Smooth muscle cell (in vitro differentiated cells): ENCODE results near the gene RYR2. TPM values are rescaled to one million over a fixed set of nuclear protein-coding genes. Genes with fewer than 3 reads are reported as not detected.

Source experiments
- DNase-seq: peaks from one replicate; lab custom pipeline; 2025; ENCODE audit not compliant: unreplicated experiment; lab: John Stamatoyannopoulos, UW
- H2AFZ ChIP-seq: fragments of 200-600 bp; sonication (generic); 2 replicates; pipeline ENCODE4 v1.6.0; 2016; ENCODE audit warnings: antibody characterized with exemption, low read depth, mild to moderate bottlenecking
- H3F3A ChIP-seq: fragments of 200-600 bp; sonication (generic); 2 replicates; pipeline ENCODE4 v1.6.0; 2017; ENCODE audit warnings: antibody characterized with exemption, low read depth
- H3K27ac ChIP-seq: fragments of 200-600 bp; sonication (generic); 2 replicates; pipeline ENCODE4 v1.5.1; 2016; ENCODE audit warnings: low read depth, mild to moderate bottlenecking
- H3K27me3 ChIP-seq: fragments of 200-600 bp; sonication (generic); 2 replicates; pipeline ENCODE4 v1.6.1; 2016; ENCODE audit warnings: low read depth, mild to moderate bottlenecking
- H3K36me3 ChIP-seq: fragments of 200-600 bp; sonication (generic); 2 replicates; pipeline ENCODE4 v1.5.1; 2016; ENCODE audit warnings: low read depth
- H3K4me1 ChIP-seq: fragments of 200-600 bp; sonication (generic); 2 replicates; pipeline ENCODE4 v1.5.1; 2016; ENCODE audit warnings: low read depth
- H3K4me2 ChIP-seq: fragments of 200-600 bp; sonication (generic); 2 replicates; pipeline ENCODE4 v1.6.0; 2016; ENCODE audit warnings: mild to moderate bottlenecking
- H3K4me3 ChIP-seq: fragments of 200-600 bp; sonication (generic); 2 replicates; pipeline ENCODE4 v1.5.1; 2016; ENCODE audit warnings: mild to moderate bottlenecking
- H3K79me2 ChIP-seq: fragments of 200-600 bp; sonication (generic); 2 replicates; pipeline ENCODE4 v1.6.0; 2016; ENCODE audit warnings: low read depth, mild to moderate bottlenecking
- H3K9ac ChIP-seq: fragments of 200-600 bp; sonication (generic); 2 replicates; pipeline ENCODE4 v1.6.0; 2016; ENCODE audit warnings: low read depth
- H3K9me3 ChIP-seq: fragments of 200-600 bp; sonication (generic); replicated peaks from 2 replicates; pipeline ENCODE4 v1.5.1; 2016; ENCODE audit warnings: low read depth
- H4K20me1 ChIP-seq: fragments of 200-600 bp; sonication (generic); 2 replicates; pipeline ENCODE4 v1.6.0; 2016; ENCODE audit warnings: low read depth
- WGBS: methylation state at CpG from one replicate; pipeline ENCODE4 v1.1.7; 2016; ENCODE audit warnings: low lambda C conversion rate; 5-methylcytosine and 5-hydroxymethylcytosine counted together
- polyA plus RNA-seq: library from polyadenylated mRNA; unstranded; fragments of >200 nt; fragmentation: Nextera tagmentation; extraction: Ambion mirVana; gene quantifications from 2 replicates; pipeline ENCODE4 v1.2.1, GENCODE V29; 2016
- total RNA-seq: library from RNA; depleted of rRNA; stranded (reverse); fragments of >200 nt; gene quantifications from 2 replicates; pipeline ENCODE4 v1.2.3, GENCODE V29; 2014
- TF ChIP-seq, protein P1 (sequence below): fragments of 200-600 bp; sonication (generic); IDR thresholded peaks from 2 replicates; pipeline ENCODE4 v1.5.1; 2017; ENCODE audit warnings: borderline replicate concordance, mild to moderate bottlenecking, antibody characterized with exemption; ENCODE audit not compliant: insufficient read depth, poor library complexity, severe bottlenecking

RYR2 gene
- total and polyA plus RNA-seq, 2 experiments from 2014 or later, result 0.09 TPM; not detected in 1

DNA sequence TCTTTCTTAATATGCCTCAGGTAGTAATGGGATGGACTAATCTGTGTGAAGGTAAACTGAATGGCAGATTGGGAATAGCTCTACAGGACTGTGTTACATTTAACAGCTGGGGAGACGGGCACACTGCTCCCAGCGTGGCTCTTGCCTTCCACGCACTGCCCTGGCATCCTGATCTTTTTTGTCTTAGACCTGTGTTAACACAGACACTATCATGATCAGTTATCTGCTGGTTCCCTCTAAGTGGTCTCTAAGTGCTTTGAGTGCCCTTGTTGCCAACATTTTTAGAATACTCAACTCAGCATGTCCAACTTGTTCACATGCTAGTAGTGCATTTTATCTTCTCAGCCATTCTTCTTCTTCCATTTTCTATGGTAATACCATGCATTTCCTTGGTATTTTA lies 208.1 kb downstream of the RYR2 start:
- Histone ChIP-seq H3K4me2 (no peak overlapping the region), H3K27me3 (no peaks in the 10 kb centered on the region)

DNA sequence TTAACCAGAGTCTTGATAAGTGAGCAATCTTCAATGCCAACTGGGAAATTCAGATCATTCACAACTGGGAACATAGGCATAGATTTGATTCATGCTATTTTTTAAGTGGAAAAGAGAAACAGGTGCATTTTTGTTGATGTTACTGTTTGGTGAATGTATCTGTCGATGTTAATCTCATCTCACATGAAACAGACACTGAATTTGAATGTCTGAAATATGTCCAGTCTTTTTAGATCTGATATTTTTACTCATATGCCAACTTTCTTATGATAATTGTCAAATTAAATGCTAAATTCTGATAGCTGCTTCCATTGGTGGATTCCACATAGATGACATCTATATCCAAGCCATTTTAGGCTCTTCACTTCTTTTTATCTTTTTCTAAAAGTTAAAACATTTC lies 213.1 kb downstream of the RYR2 start:
- 80% methylated on average over 1 of the region's 1 CpG for whole genome bisulfite sequencing

More for the DNA sequence above, 208.1 kb downstream of the RYR2 start:
- H3K27ac ChIP-seq, result no peak overlapping the region
- no peak overlapping the region for H3K9ac ChIP-seq
- H2AFZ ChIP-seq, result no peak overlapping the region
- H3K79me2 ChIP-seq, result no peaks in the 10 kb centered on the region
- no peaks in the 10 kb centered on the region for H3K36me3 ChIP-seq
- H3K9me3 ChIP-seq, result no peaks in the 10 kb centered on the region
- no peaks in the 10 kb centered on the region for H3K4me1 ChIP-seq
- no peaks in the 10 kb centered on the region for H3F3A ChIP-seq
- WGBS, result 93% methylated on average over 3 of the region's 3 CpGs
- DNase-seq, result no peak
- H3K4me3 ChIP-seq, result no peak overlapping the region
- TF ChIP-seq, protein P1, sequence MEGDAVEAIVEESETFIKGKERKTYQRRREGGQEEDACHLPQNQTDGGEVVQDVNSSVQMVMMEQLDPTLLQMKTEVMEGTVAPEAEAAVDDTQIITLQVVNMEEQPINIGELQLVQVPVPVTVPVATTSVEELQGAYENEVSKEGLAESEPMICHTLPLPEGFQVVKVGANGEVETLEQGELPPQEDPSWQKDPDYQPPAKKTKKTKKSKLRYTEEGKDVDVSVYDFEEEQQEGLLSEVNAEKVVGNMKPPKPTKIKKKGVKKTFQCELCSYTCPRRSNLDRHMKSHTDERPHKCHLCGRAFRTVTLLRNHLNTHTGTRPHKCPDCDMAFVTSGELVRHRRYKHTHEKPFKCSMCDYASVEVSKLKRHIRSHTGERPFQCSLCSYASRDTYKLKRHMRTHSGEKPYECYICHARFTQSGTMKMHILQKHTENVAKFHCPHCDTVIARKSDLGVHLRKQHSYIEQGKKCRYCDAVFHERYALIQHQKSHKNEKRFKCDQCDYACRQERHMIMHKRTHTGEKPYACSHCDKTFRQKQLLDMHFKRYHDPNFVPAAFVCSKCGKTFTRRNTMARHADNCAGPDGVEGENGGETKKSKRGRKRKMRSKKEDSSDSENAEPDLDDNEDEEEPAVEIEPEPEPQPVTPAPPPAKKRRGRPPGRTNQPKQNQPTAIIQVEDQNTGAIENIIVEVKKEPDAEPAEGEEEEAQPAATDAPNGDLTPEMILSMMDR, result no peak
- H4K20me1 ChIP-seq, result no peaks in the 10 kb centered on the region

DNA sequence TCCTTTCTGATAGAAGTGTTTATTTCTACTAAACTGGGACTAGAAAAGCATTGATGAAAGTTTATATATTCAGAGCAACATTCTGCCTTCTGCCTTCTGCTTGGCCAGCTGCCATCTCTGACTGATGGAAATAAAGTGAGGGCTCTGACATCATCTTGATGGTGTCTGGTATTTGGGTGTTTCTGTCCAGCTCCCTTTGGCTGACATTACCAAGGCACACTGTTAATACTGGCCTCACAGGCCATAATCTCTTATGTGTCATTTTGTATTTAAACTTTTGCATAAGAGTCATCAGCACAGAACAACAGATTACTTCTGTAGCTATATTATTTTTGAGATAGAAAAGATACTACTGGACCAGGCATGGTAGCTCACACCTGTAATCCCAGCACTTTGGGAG lies 216.9 kb downstream of the RYR2 start:
- TF ChIP-seq, protein P1, result no peak
- Histone ChIP-seq H4K20me1 (no peaks in the 10 kb centered on the region), H3F3A (no peaks in the 10 kb centered on the region), H3K79me2 (no peaks in the 10 kb centered on the region), H3K9me3 (no peaks in the 10 kb centered on the region), H3K4me1 (no peaks in the 10 kb centered on the region), H2AFZ (no peak overlapping the region), H3K27ac (peak overlapping the region; percentile 57), H3K27me3 (no peaks in the 10 kb centered on the region), H3K4me2 (no peak overlapping the region), H3K9ac (no peak overlapping the region), H3K4me3 (no peak overlapping the region), H3K36me3 (no peaks in the 10 kb centered on the region)
- no peak for DNase-seq

More for the DNA sequence above, 213.1 kb downstream of the RYR2 start:
- H3K9me3 ChIP-seq, result no peaks in the 10 kb centered on the region
- no peak for DNase-seq
- H3K4me3 ChIP-seq, result no peak overlapping the region
- no peaks in the 10 kb centered on the region for H3K79me2 ChIP-seq
- H4K20me1 ChIP-seq, result no peaks in the 10 kb centered on the region
- no peaks in the 10 kb centered on the region for H3K27me3 ChIP-seq
- no peaks in the 10 kb centered on the region for H3K36me3 ChIP-seq
- H2AFZ ChIP-seq, result no peak overlapping the region
- H3K4me1 ChIP-seq, result no peaks in the 10 kb centered on the region
- H3K9ac ChIP-seq, result no peak overlapping the region
- TF ChIP-seq, protein P1, result no peak
- H3K4me2 ChIP-seq, result no peak overlapping the region
- no peaks in the 10 kb centered on the region for H3F3A ChIP-seq
- H3K27ac ChIP-seq, result no peak overlapping the region

DNA sequence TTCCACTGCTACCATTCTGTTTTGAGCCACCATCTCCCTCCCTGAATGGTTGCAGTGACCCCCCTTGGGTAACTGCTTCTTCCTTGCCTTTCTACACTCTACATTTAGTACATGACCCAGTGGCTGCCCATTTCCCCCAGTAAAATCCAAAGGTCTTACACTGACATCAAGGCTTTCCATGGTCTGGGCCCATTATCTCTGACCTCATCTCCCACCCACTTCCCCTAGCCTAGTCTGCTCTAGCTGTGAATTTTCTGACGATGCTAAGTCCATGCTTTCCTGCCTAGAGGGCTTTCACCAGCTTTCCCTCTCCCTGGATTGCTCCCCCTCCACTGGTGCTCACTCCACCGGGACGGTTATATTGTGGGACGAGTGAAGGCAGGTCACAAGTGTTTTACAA lies 219.2 kb downstream of the RYR2 start:
- WGBS, result 72% methylated on average over 4 of the region's 4 CpGs
- TF ChIP-seq, protein P1, result no peak

More for the DNA sequence above, 219.2 kb downstream of the RYR2 start:
- Histone ChIP-seq H3K4me2 (no peak overlapping the region), H4K20me1 (no peaks in the 10 kb centered on the region), H3K27ac (no peak overlapping the region), H3K9me3 (no peaks in the 10 kb centered on the region), H3K4me3 (no peak overlapping the region), H3K79me2 (no peaks in the 10 kb centered on the region), H2AFZ (no peak overlapping the region), H3F3A (no peaks in the 10 kb centered on the region), H3K36me3 (no peaks in the 10 kb centered on the region), H3K27me3 (no peaks in the 10 kb centered on the region), H3K4me1 (no peaks in the 10 kb centered on the region), H3K9ac (no peak overlapping the region)
- no peak for DNase-seq
